HEK293T (cell line): Measurements from ENCODE around the gene HLA-DMB.

Source experiments
- CTCF ChIA-PET: fragments of 350-600 bp; formaldehyde crosslinking; extraction: SDS; loops from one replicate; lab custom pipeline; 2021; ENCODE audit warnings: antibody characterized with exemption, inconsistent platforms; lab: Yijun Ruan, JAX
- POLR2A ChIA-PET: fragments of 350-600 bp; formaldehyde crosslinking; extraction: SDS; loops from one replicate; lab custom pipeline; 2020; ENCODE audit warnings: antibody characterized with exemption, inconsistent platforms; lab: Yijun Ruan, JAX
- DNase-seq: peaks from one replicate; pipeline ENCODE4 v3.0.0; 2012; ENCODE audit warnings: mixed read lengths; ENCODE audit errors: extremely low spot score
- ARNT ChIP-seq: fragments of 450-650 bp; IDR thresholded peaks from 2 replicates; pipeline ENCODE4 v1.6.1; 2017; ENCODE audit warnings: mild to moderate bottlenecking
- BHLHE40 ChIP-seq: fragments of 450-650 bp; IDR thresholded peaks from 2 replicates; pipeline ENCODE4 v1.6.1; 2016; ENCODE audit warnings: mild to moderate bottlenecking, moderate library complexity, borderline replicate concordance
- CTBP1 ChIP-seq: fragments of 450-650 bp; IDR thresholded peaks from 2 replicates; pipeline ENCODE4 v1.6.1; 2016; ENCODE audit warnings: borderline replicate concordance
- ELF4 ChIP-seq: fragments of 450-650 bp; IDR thresholded peaks from 2 replicates; pipeline ENCODE4 v1.6.1; 2017; ENCODE audit warnings: antibody characterized with exemption
- FOXA1 ChIP-seq: fragments of 450-650 bp; IDR thresholded peaks from 2 replicates; pipeline ENCODE4 v1.6.1; 2016; ENCODE audit warnings: mild to moderate bottlenecking
- FOXK2 ChIP-seq: fragments of 450-650 bp; IDR thresholded peaks from 2 replicates; pipeline ENCODE4 v1.6.1; 2016; ENCODE audit warnings: mild to moderate bottlenecking
- FOXM1 ChIP-seq: fragments of 450-650 bp; IDR thresholded peaks from 2 replicates; pipeline ENCODE4 v1.6.1; 2017; ENCODE audit warnings: mild to moderate bottlenecking, borderline replicate concordance
- HDGF ChIP-seq: fragments of 450-650 bp; IDR thresholded peaks from 2 replicates; pipeline ENCODE4 v1.6.1; 2017; ENCODE audit warnings: antibody characterized with exemption, borderline replicate concordance
- L3MBTL2 ChIP-seq: fragments of 450-650 bp; conservative IDR thresholded peaks from 2 replicates; pipeline ENCODE4 v1.6.1; 2016; ENCODE audit warnings: mild to moderate bottlenecking
- LEF1 ChIP-seq: fragments of 450-650 bp; IDR thresholded peaks from 2 replicates; pipeline ENCODE4 v1.6.1; 2017; ENCODE audit warnings: mild to moderate bottlenecking, borderline replicate concordance
- NFRKB ChIP-seq: fragments of 450-650 bp; IDR thresholded peaks from 2 replicates; pipeline ENCODE4 v1.6.1; 2016; ENCODE audit warnings: mild to moderate bottlenecking, moderate library complexity
- SP1 ChIP-seq: fragments of 450-650 bp; IDR thresholded peaks from 2 replicates; pipeline ENCODE4 v1.6.1; 2017
- SUZ12 ChIP-seq: fragments of 450-650 bp; IDR thresholded peaks from 2 replicates; pipeline ENCODE4 v1.6.1; 2016; ENCODE audit warnings: mild to moderate bottlenecking
- TARDBP ChIP-seq: fragments of 450-650 bp; IDR thresholded peaks from 2 replicates; pipeline ENCODE4 v1.6.1; 2016
- ZNF384 ChIP-seq: fragments of 450-650 bp; IDR thresholded peaks from 2 replicates; pipeline ENCODE4 v1.6.1; 2016
- TF ChIP-seq, protein P1 (sequence below): fragments of 450-650 bp; IDR thresholded peaks from 2 replicates; pipeline ENCODE4 v1.6.1; 2016

Gene HLA-DMB

GRCh38 chr6:32906539-32906938 is 34.3 kb downstream of the HLA-DMB start:
- TF ChIP-seq ELF4 (no peak), SP1 (no peak), ARNT (no peak), FOXM1 (no peak), BHLHE40 (no peak), NFRKB (no peak), CTBP1 (no peak), ZNF384 (no peak), L3MBTL2 (no peak), HDGF (no peak), FOXK2 (no peak), SUZ12 (no peak), LEF1 (no peak)
- POLR2A ChIA-PET: interaction anchor here (4.0 to 4.3 kb wide), 2 partner anchors 12 to 65 kb away, joined by 24 to 48 read pairs; no protein-coding TSS in a partner anchor
- CTCF ChIA-PET: no interaction called here
- no peak for DNase-seq

DNA sequence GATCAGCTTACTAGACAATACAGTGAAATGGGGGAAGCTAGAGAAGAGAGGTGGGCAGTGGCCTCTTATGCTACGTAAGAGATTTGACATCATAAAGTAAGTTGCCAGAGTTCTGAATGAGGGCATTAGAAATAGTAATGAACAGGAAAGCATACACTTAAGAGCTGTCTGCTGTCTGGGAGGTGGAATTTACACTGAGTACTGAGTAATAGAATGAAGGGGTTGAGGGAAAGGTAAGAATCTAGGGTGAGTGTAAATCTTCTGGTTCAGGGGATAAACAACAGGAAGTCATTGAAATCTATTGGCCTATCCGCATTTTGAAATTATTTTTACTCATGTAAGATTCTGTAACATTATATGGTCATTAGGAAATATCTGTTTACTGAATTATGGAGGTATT is 35.8 kb downstream of the HLA-DMB start:
- ChIA-PET CTCF (interaction anchor here (0.6 to 2.4 kb wide), 6 partner anchors 28 to 80 kb away, joined by 3 to 10 read pairs (median 4); partner anchors contain the start of gene HLA-DMA), POLR2A (interaction anchor here (0.6 to 4.3 kb wide), 4 partner anchors 9 to 67 kb away, joined by 3 to 48 read pairs (median 14); partner anchors contain the start of genes PSMB9 and TAP1)
- no peak for DNase-seq
- TF ChIP-seq ZNF384 (no peak), SP1 (no peak), FOXA1 (no peak), TARDBP (no peak), ELF4 (no peak), L3MBTL2 (no peak), NFRKB (no peak), HDGF (no peak), FOXM1 (no peak), LEF1 (no peak), SUZ12 (no peak), CTBP1 (no peak), FOXK2 (no peak)
- TF ChIP-seq, protein P1, sequence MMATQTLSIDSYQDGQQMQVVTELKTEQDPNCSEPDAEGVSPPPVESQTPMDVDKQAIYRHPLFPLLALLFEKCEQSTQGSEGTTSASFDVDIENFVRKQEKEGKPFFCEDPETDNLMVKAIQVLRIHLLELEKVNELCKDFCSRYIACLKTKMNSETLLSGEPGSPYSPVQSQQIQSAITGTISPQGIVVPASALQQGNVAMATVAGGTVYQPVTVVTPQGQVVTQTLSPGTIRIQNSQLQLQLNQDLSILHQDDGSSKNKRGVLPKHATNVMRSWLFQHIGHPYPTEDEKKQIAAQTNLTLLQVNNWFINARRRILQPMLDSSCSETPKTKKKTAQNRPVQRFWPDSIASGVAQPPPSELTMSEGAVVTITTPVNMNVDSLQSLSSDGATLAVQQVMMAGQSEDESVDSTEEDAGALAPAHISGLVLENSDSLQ: no peak

DNA sequence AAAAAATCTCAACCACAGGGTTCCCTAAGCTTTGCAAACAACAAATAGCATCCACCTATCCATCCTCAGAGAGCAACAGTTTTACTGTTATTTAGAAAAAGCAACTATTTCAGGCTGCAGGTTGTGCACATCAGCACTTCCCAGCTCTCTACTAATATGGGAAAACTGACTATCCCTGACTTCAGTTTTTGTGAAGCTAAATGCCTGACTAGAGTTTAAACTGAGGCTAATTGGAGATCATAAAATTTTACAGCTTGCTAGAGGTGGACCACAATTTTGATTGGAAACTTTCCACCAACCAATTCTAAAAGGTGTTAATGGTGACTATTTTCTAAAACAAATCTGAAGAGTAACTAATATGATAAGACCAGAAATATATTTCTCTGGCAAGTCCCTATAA is 36.9 kb downstream of the HLA-DMB start:
- ChIA-PET POLR2A (interaction anchor here (0.8 to 4.3 kb wide), 5 partner anchors 9 to 68 kb away, joined by 3 to 48 read pairs (median 4); partner anchors contain the start of gene BRD2), CTCF (interaction anchor here (0.8 to 2.4 kb wide), 4 partner anchors 30 to 81 kb away, joined by 3 to 10 read pairs (median 6); partner anchors contain the start of gene HLA-DMA)
- TF ChIP-seq FOXM1 (no peak), SUZ12 (no peak)
- no peak for DNase-seq

- DNase-seq: no peak
These were observed 45.9 kb downstream of the HLA-DMB start for GRCh38 chr6:32895006-32895345.

DNA sequence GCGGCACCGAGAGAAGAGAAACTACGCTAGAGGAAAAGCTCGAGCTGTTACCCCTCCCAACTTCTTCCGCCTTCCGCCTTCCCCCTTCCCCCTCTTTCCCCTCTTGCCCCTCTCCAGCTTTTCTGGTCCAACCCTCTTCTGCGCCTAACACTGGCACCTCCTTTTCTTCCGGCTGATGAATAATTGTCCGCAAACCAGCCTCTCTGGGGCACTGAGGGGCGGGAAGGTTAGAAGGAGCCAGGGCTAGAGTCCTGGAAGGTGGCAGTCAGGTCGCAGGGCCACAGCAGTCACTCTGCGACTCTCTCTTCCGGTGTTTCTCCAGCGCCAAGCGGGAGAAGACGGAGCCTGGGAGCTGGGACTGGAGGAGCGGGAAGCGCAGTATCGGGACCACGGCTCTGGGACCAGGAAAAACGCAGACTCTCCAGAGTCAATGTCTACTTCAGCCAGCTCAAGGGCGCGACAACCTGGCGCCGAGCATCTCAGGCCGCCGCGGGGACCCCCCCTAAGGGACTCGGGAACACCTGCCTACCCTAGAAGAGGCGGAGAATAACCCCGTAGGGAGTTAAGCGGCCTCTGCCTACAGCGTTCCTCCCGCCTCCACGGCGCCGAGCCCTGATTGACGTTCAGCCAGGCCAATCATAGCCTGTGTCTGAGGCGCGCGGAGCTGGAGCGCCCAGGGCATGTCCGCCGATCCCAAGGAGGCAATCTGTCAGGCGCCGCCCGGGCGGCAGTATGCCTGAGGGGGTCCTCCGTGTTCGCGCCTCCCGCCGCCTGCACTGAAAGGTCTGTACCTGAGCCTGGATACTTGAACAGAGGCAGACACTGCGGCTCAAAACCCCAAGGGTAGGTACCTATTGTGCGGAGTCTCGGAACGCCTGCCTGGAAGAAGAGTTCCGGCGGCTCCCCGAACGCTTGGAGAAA is 46.5 kb downstream of the HLA-DMB start:
- peak; percentile 99 for DNase-seq
- ChIA-PET CTCF (interaction anchor here (0.5 to 2.0 kb wide), 6 partner anchors 16 to 90 kb away, joined by 3 to 18 read pairs (median 6); partner anchors contain the start of genes HLA-DMA and TAP2), POLR2A (interaction anchor here (0.7 to 5.8 kb wide), 30 partner anchors 8 to 424 kb away, joined by 3 to 166 read pairs (median 5); partner anchors contain the start of genes BRD2, HLA-DMA, HLA-DMB and TAP2)
- TF ChIP-seq CTBP1 (peak; percentile 30; the same call in 1 of the 2 replicates), L3MBTL2 (no peak; the same call in 1 of the 2 replicates), ZNF384 (no peak), ELF4 (peak; percentile 37; the same call in 1 of the 2 replicates)
- TF ChIP-seq, protein P1: peak; percentile 99

More at GRCh38 chr6:32895006-32895345, 45.9 kb downstream of the HLA-DMB start:
- ChIA-PET POLR2A (interaction anchor here (0.8 to 5.8 kb wide), 21 partner anchors 9 to 235 kb away, joined by 3 to 166 read pairs (median 8); partner anchors contain the start of genes BRD2, HLA-DMA, HLA-DMB and TAP2), CTCF (interaction anchor here (0.5 to 2.0 kb wide), 6 partner anchors 16 to 90 kb away, joined by 3 to 18 read pairs (median 6); partner anchors contain the start of genes HLA-DMA and TAP2)
- TF ChIP-seq SP1: no peak

- ChIA-PET CTCF (interaction anchor here (1.3 kb wide), 1 partner anchor 94 kb away, joined by 6 read pairs; no protein-coding TSS in a partner anchor), POLR2A (interaction anchor here (5.8 kb wide), 1 partner anchor 79 kb away, joined by 166 read pairs; the partner anchor contains the start of gene BRD2)
- TF ChIP-seq FOXK2: no peak
- no peak for TF ChIP-seq SP1
- TF ChIP-seq HDGF: no peak
- no peak for TF ChIP-seq FOXA1
- TF ChIP-seq NFRKB: no peak
- TF ChIP-seq CTBP1: no peak
- TF ChIP-seq, protein P1: no peak
- no peak for TF ChIP-seq TARDBP
- no peak for TF ChIP-seq ZNF384
- TF ChIP-seq FOXM1: no peak
- no peak for TF ChIP-seq L3MBTL2
- TF ChIP-seq LEF1: no peak
- no peak for TF ChIP-seq BHLHE40
- no peak for DNase-seq
These were observed 50.0 kb downstream of the HLA-DMB start for GRCh38 chr6:32890831-32891230.
